SK-N-MC (cell line): ENCODE measurements around the gene KCNMA1.

Experiments
- EZH2 ChIP-seq: fragments of 200-600 bp; sonication (generic); IDR thresholded peaks from one replicate; pipeline ENCODE4 v1.6.1; 2017; ENCODE audit warnings: antibody characterized with exemption
- FOXP2 ChIP-seq: optimal IDR thresholded peaks from 2 replicates; pipeline ENCODE3; 2011; ENCODE audit warnings: mild to moderate bottlenecking, moderate library complexity; ENCODE audit not compliant: insufficient read depth; ENCODE audit errors: extremely low read length, control extremely low read depth
- POLR2AphosphoS5 ChIP-seq: IDR thresholded peaks from 2 replicates; pipeline ENCODE4 v1.6.1; 2012; ENCODE audit warnings: mild to moderate bottlenecking, low read depth, low read length, borderline replicate concordance

DNA sequence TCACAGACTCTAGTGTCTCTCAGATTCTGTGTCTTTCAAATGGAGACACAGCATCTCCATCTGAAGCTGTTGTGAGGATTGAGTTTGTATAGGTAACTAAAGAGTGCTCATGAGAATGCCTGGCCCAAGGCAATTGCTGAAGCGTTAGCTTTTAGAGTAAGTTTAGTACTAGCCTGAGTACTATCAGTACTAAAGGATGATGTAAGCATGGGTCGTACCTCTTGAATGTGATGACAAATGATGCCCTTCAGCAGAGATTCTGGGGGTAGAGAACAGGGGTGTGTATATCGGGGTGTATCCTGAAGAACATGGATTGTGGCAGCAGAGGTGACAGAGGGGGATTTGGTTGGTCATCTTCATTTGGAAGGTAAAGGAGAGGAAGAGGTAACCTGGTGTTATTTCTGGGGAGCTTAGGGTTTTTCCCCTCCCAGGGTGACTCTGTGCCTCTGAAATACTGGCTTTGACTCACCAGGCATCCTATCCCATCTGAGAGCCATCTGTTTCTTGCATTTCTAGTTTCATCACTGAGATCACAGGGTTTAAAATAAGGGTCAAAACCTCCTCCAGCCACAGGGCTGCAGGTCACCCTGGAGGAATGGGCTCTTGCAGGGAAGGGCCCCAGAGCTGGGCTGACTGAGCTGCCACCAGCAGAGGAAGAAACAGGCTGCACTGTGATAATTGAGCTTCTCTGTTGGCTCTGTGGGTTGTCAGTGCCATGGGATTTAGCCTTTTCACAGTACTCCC is 756.0 kb downstream of the KCNMA1 start:
- TF ChIP-seq EZH2, result no peak
- TF ChIP-seq FOXP2, result no peak
- TF ChIP-seq POLR2AphosphoS5, result no peak
